ENCODE measurements around the gene WDR81.

DNA sequence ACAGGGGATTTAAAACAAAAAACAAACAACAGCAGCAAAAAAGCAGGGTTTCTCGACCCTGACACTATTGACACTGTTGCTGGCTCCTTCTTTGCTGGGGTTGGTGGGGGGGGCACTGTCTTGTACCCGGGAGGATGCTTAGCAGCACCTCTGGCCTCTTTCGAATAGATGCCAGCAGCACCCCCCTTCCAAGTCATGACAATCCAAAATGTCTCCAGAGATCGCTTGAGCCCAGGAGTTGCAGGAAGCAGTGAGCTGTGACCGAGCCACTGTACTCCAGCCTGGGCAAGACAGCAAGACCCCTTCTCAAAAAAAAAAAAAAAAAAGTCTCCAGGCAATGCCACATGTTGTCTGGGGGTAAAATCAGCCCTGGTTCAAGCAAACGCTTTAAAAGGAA lies 57.7 kb downstream of the WDR81 start:
- TF ChIP-seq, protein P1, sequence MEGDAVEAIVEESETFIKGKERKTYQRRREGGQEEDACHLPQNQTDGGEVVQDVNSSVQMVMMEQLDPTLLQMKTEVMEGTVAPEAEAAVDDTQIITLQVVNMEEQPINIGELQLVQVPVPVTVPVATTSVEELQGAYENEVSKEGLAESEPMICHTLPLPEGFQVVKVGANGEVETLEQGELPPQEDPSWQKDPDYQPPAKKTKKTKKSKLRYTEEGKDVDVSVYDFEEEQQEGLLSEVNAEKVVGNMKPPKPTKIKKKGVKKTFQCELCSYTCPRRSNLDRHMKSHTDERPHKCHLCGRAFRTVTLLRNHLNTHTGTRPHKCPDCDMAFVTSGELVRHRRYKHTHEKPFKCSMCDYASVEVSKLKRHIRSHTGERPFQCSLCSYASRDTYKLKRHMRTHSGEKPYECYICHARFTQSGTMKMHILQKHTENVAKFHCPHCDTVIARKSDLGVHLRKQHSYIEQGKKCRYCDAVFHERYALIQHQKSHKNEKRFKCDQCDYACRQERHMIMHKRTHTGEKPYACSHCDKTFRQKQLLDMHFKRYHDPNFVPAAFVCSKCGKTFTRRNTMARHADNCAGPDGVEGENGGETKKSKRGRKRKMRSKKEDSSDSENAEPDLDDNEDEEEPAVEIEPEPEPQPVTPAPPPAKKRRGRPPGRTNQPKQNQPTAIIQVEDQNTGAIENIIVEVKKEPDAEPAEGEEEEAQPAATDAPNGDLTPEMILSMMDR (IDR thresholded peaks at IDR 0.05): no peak
- TF ChIP-seq POLR2AphosphoS5 (IDR thresholded peaks at IDR 0.05) (no peak), POLR2A (IDR thresholded peaks at IDR 0.05; ENCODE audit: low read depth) (no peak)
